GM13977 (cell line): ENCODE results near the gene PEX26.
A peak's percentile ranks its signal among the peaks of the same experiment; 100 is the strongest.

Experiments
- DNase-seq: peaks from one replicate; pipeline ENCODE4 v3.0.0; 2012; ENCODE audit warnings: low spot score
- CTCF ChIP-seq: IDR thresholded peaks from 2 replicates; pipeline ENCODE4 v1.5.1; 2012; ENCODE audit warnings: mild to moderate bottlenecking, control low read depth; ENCODE audit not compliant: insufficient read depth; ENCODE audit errors: extremely low read depth, missing control alignments
- in situ Hi-C: fragments of 300-500 bp; cut with MboI; formaldehyde crosslinking; loops from one replicate; pipeline ENCODE4 v1.12.0; 2022; ENCODE audit warnings: low sequenced_read_pairs, low pct_unique_long_range_greater_than_20kb, mixed read lengths, inconsistent platforms; ENCODE audit not compliant: unreplicated experiment

PEX26 gene

GRCh38 chr22:18077639-18078328, at the start of gene PEX26:
PEX26 (plus strand) TSS chr22:18077990; CDS start chr22:18078377, 387 bp downstream.
- in situ Hi-C loops, result loop anchor here (10.0 kb wide), 1 partner anchor 243 kb away; no protein-coding TSS in a partner anchor

GRCh38 chr22:18028817-18029527, 48.8 kb upstream of the PEX26 start:
- DNase-seq, result peak; percentile 68
- in situ Hi-C loops, result no loop called here
- no peak for TF ChIP-seq CTCF

More at GRCh38 chr22:18077639-18078328, at the start of gene PEX26:
- TF ChIP-seq CTCF, result no peak
- peak; percentile 96 for DNase-seq

GRCh38 chr22:18029686-18030267, 48.0 kb upstream of the PEX26 start:
- TF ChIP-seq CTCF, result no peak
- in situ Hi-C loops, result no loop called here

GRCh38 chr22:18031695-18032454, 45.9 kb upstream of the PEX26 start:
- DNase-seq, result no peak
- no peak for TF ChIP-seq CTCF
- in situ Hi-C loops, result no loop called here

More at GRCh38 chr22:18029686-18030267, 48.0 kb upstream of the PEX26 start:
- no peak for DNase-seq

GRCh38 chr22:18032455-18033101, 45.2 kb upstream of the PEX26 start:
- no peak for DNase-seq
- in situ Hi-C loops, result no loop called here

More at GRCh38 chr22:18032455-18033101, 45.2 kb upstream of the PEX26 start:
- no peak for TF ChIP-seq CTCF
